ENCODE data around the gene TFF3.

DNA sequence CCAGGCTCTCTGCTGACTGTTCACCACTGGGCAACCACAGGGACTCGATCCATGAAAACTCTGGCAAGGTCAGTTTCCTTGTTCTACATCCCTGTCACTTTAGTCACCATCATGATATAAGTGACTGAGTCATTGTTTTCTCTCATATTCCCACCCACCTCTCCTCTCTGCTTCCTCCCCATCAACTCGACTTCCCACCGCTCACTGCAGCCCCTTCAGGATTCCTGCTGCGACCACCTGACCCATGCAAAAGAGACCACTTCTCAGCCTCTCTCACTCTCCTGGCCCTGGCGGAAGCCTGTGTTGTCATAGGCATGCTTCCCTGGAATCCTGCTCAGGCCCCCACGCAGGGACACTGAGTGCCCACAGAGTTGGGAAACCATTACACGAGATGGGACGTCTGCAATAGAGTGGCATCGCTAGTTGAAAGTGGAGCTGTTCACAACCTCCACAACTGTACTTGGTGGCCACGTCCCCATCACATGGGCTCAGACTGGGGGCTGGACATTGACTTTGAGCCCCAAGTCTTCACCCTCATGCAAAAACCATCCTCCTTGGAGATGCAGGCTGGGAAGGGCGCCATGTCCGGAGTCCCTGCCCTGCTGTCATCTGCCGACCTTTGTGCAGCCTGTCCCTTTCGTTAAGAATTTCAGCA lies 37.4 kb upstream of the TFF3 start:
- TF ChIP-seq, protein P1, sequence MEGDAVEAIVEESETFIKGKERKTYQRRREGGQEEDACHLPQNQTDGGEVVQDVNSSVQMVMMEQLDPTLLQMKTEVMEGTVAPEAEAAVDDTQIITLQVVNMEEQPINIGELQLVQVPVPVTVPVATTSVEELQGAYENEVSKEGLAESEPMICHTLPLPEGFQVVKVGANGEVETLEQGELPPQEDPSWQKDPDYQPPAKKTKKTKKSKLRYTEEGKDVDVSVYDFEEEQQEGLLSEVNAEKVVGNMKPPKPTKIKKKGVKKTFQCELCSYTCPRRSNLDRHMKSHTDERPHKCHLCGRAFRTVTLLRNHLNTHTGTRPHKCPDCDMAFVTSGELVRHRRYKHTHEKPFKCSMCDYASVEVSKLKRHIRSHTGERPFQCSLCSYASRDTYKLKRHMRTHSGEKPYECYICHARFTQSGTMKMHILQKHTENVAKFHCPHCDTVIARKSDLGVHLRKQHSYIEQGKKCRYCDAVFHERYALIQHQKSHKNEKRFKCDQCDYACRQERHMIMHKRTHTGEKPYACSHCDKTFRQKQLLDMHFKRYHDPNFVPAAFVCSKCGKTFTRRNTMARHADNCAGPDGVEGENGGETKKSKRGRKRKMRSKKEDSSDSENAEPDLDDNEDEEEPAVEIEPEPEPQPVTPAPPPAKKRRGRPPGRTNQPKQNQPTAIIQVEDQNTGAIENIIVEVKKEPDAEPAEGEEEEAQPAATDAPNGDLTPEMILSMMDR (IDR thresholded peaks at IDR 0.05), result no peak
- no peak for TF ChIP-seq POLR2A (IDR thresholded peaks at IDR 0.05)
